Thyroid gland (tissue), 4 donors: Measurements from ENCODE around the gene KLHL4. TPM values are rescaled to one million over a fixed set of nuclear protein-coding genes. Genes with fewer than 3 reads are reported as not detected.
"Not testable (repeated sequence)": the region's sequence is repeated elsewhere in the genome, so short reads cannot be mapped to it uniquely, and the experiment has no call there.

Experiments used
- DNase-seq, 2 donors: peaks; one replicate each; pipeline ENCODE4 v3.0.0-alpha.2; 2019
- H3K27ac ChIP-seq, 3 donors: fragments of 200-600 bp; sonication (generic); 1 replicate in 2 of 3; 2 replicates in 1 of 3; pipeline ENCODE4 v1.5.1; 2016 to 2019; ENCODE audit warnings: mild to moderate bottlenecking in 1 of 3, moderate library complexity in 1 of 3
- H3K27me3 ChIP-seq: fragments of 200-600 bp; sonication (generic); one replicate; pipeline ENCODE4 v1.5.1; 2019
- H3K36me3 ChIP-seq, 2 donors: fragments of 200-600 bp; sonication (generic); one replicate each; pipeline ENCODE4 v1.5.1; 2016 to 2019
- H3K4me1 ChIP-seq, 2 donors: fragments of 200-600 bp; sonication (generic); one replicate each; pipeline ENCODE4 v1.5.1; 2017 to 2019
- H3K4me3 ChIP-seq, 3 donors: fragments of 200-600 bp; sonication (generic); replicated peaks in 1 of 3; 1 replicate in 2 of 3; 2 replicates in 1 of 3; pipeline ENCODE4 v1.5.1; 2016; ENCODE audit warnings: mild to moderate bottlenecking in 1 of 3
- H3K9me3 ChIP-seq: fragments of 200-600 bp; sonication (generic); one replicate; pipeline ENCODE4 v1.5.1; 2017
- POLR2A ChIP-seq, 2 donors: fragments of 450-650 bp; IDR thresholded peaks; one replicate each; pipeline ENCODE4 v1.6.1; 2017; ENCODE audit warnings: antibody characterized with exemption in 2 of 2, mild to moderate bottlenecking in 2 of 2, moderate library complexity in 1 of 2
- WGBS, 2 donors: methylation state at CpG; one replicate each; pipeline ENCODE4 v1.1.5; 2017; 5-methylcytosine and 5-hydroxymethylcytosine counted together
- intact Hi-C: fragments of 100-400 bp; cut with DNase I; formaldehyde crosslinking; loops from one replicate; pipeline ENCODE4 v1.15.1; 2023
- total RNA-seq, 4 donors: library from RNA; depleted of rRNA; stranded (reverse); fragments of >200 nt; gene quantifications; one replicate each; pipeline ENCODE4 v1.2.3, GENCODE V29; 2016
- TF ChIP-seq, protein P1 (sequence below), 6 experiments: fragments of 200-600 bp in 3 of 6; fragments of 450-650 bp in 3 of 6; sonication (generic) in 3 of 6; IDR thresholded peaks; one replicate each; pipeline ENCODE4 v1.5.1; 2016 to 2019; ENCODE audit warnings: antibody characterized with exemption in 6 of 6, mild to moderate bottlenecking in 2 of 6, inconsistent platforms in 1 of 6, moderate library complexity in 1 of 6

The KLHL4 gene
- total RNA-seq, 4 donors from 2014 or later = 1.5 to 4.2 (median 2.8) TPM

GRCh38 chrX:87687703-87688102 lies 170.1 kb downstream of the KLHL4 start:
- Histone ChIP-seq H3K36me3 (no peaks in the 10 kb centered on the region), H3K27me3 (no peaks in the 10 kb centered on the region), H3K4me1 (no peaks in the 10 kb centered on the region), H3K9me3 (no peaks in the 10 kb centered on the region), H3K4me3 (no peak overlapping the region), H3K27ac (no peak overlapping the region)
- WGBS, 2 donors = 88 to 89% methylated on average over 1 of the region's 1 CpG
- intact Hi-C loops = no loop called here
- no peak for DNase-seq
- TF ChIP-seq POLR2A (IDR thresholded peaks at IDR 0.05) = no peak
- TF ChIP-seq, protein P1, sequence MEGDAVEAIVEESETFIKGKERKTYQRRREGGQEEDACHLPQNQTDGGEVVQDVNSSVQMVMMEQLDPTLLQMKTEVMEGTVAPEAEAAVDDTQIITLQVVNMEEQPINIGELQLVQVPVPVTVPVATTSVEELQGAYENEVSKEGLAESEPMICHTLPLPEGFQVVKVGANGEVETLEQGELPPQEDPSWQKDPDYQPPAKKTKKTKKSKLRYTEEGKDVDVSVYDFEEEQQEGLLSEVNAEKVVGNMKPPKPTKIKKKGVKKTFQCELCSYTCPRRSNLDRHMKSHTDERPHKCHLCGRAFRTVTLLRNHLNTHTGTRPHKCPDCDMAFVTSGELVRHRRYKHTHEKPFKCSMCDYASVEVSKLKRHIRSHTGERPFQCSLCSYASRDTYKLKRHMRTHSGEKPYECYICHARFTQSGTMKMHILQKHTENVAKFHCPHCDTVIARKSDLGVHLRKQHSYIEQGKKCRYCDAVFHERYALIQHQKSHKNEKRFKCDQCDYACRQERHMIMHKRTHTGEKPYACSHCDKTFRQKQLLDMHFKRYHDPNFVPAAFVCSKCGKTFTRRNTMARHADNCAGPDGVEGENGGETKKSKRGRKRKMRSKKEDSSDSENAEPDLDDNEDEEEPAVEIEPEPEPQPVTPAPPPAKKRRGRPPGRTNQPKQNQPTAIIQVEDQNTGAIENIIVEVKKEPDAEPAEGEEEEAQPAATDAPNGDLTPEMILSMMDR (IDR thresholded peaks at IDR 0.05) = no peak

- H3K4me3 ChIP-seq, intact Hi-C loops: not testable (repeated sequence)
Measured at GRCh38 chrX:87688113-87688748, 170.6 kb downstream of the KLHL4 start.

GRCh38 chrX:87689218-87689617 lies 171.6 kb downstream of the KLHL4 start:
- H3K36me3 ChIP-seq, H3K9me3 ChIP-seq, H3K4me1 ChIP-seq, intact Hi-C loops, H3K4me3 ChIP-seq, H3K27ac ChIP-seq, H3K27me3 ChIP-seq, DNase-seq: not testable (repeated sequence)
- 90 to 95% methylated on average over 7 of the region's 7 CpGs for WGBS, 2 donors

More at GRCh38 chrX:87688113-87688748, 170.6 kb downstream of the KLHL4 start:
- not testable (repeated sequence) for DNase-seq, H3K4me1 ChIP-seq, H3K36me3 ChIP-seq, H3K9me3 ChIP-seq, H3K27ac ChIP-seq, H3K27me3 ChIP-seq
- WGBS, 2 donors = 77 to 88% methylated on average over 4 to 5 of the region's 5 CpGs

- DNase-seq = no peak
- no peak for TF ChIP-seq POLR2A (IDR thresholded peaks at IDR 0.05)
- TF ChIP-seq, protein P1 (IDR thresholded peaks at IDR 0.05) = no peak
- no peaks in the 10 kb centered on the region for H3K27me3 ChIP-seq
- WGBS, 2 donors = 85% methylated on average over 1 of the region's 1 CpG
- no peak overlapping the region for H3K27ac ChIP-seq
- no peaks in the 10 kb centered on the region for H3K4me1 ChIP-seq
- H3K36me3 ChIP-seq = no peaks in the 10 kb centered on the region
- no peak overlapping the region for H3K4me3 ChIP-seq
- intact Hi-C loops = no loop called here
- H3K9me3 ChIP-seq = no peaks in the 10 kb centered on the region
Measured at GRCh38 chrX:87693204-87693603, 175.6 kb downstream of the KLHL4 start.

- no peak overlapping the region for H3K4me3 ChIP-seq
- H3K9me3 ChIP-seq = no peaks in the 10 kb centered on the region
- no peak for DNase-seq
- intact Hi-C loops = no loop called here
- H3K4me1 ChIP-seq = no peaks in the 10 kb centered on the region
- TF ChIP-seq POLR2A (IDR thresholded peaks at IDR 0.05) = no peak
- TF ChIP-seq, protein P1 (IDR thresholded peaks at IDR 0.05) = no peak
- WGBS, 2 donors = 67 to 74% methylated on average over 1 of the region's 1 CpG
- H3K27ac ChIP-seq = no peak overlapping the region
- no peaks in the 10 kb centered on the region for H3K36me3 ChIP-seq
- no peaks in the 10 kb centered on the region for H3K27me3 ChIP-seq
Measured at GRCh38 chrX:87697409-87697808, 179.8 kb downstream of the KLHL4 start.

GRCh38 chrX:87702795-87703194 lies 185.2 kb downstream of the KLHL4 start:
- intact Hi-C loops = no loop called here
- no peak overlapping the region for H3K4me3 ChIP-seq

GRCh38 chrX:87703469-87703868 lies 185.9 kb downstream of the KLHL4 start:
- H3K36me3 ChIP-seq, H3K27me3 ChIP-seq, H3K9me3 ChIP-seq, DNase-seq, intact Hi-C loops, H3K4me1 ChIP-seq, H3K27ac ChIP-seq, H3K4me3 ChIP-seq: not testable (repeated sequence)
- 94 to 95% methylated on average over 4 of the region's 5 CpGs for WGBS, 2 donors

More at GRCh38 chrX:87702795-87703194, 185.2 kb downstream of the KLHL4 start:
- no peak overlapping the region for H3K27ac ChIP-seq
- no peaks in the 10 kb centered on the region for H3K4me1 ChIP-seq
- DNase-seq = no peak
- 87 to 94% methylated on average over 3 of the region's 3 CpGs for WGBS, 2 donors
- H3K36me3 ChIP-seq = no peaks in the 10 kb centered on the region
- H3K9me3 ChIP-seq = no peaks in the 10 kb centered on the region
- H3K27me3 ChIP-seq = no peaks in the 10 kb centered on the region
- TF ChIP-seq POLR2A (IDR thresholded peaks at IDR 0.05) = no peak
- TF ChIP-seq, protein P1 (IDR thresholded peaks at IDR 0.05) = no peak
